Left ventricle myocardium inferior (tissue), 1 donor: ENCODE results near the gene PLCXD3. TPM values are rescaled to one million over a fixed set of nuclear protein-coding genes. Genes with fewer than 3 reads are reported as not detected.

Source experiments
- DNase-seq: peaks from one replicate; pipeline ENCODE4 v3.0.0-alpha.2; 2020
- H3K27ac ChIP-seq: fragments of 200-600 bp; replicated peaks from 2 replicates; pipeline ENCODE4 v1.8.0; 2021
- H3K27me3 ChIP-seq: fragments of 200-600 bp; 2 replicates; pipeline ENCODE4 v1.8.0; 2021; ENCODE audit warnings: low read depth
- H3K36me3 ChIP-seq: fragments of 200-600 bp; 2 replicates; pipeline ENCODE4 v1.8.0; 2021
- H3K4me1 ChIP-seq: fragments of 200-600 bp; 2 replicates; pipeline ENCODE4 v1.8.0; 2021
- H3K4me3 ChIP-seq: fragments of 200-600 bp; 2 replicates; pipeline ENCODE4 v1.8.0; 2021; ENCODE audit warnings: mild to moderate bottlenecking, moderate library complexity
- H3K9me3 ChIP-seq: fragments of 200-600 bp; replicated peaks from 2 replicates; pipeline ENCODE4 v1.8.0; 2021
- intact Hi-C: fragments of 100-400 bp; cut with micrococcal nuclease; formaldehyde crosslinking; loops from one replicate; pipeline ENCODE4 v1.11.0; 2022
- total RNA-seq: library from RNA; stranded (reverse); fragmentation: NEBNext Ultra II Directional; extraction: Animal tissue kit (Norgen Biotek cat#: 25700); gene quantifications from one replicate; pipeline ENCODE4 v1.2.1, GENCODE V29; 2021
- TF ChIP-seq, protein P1 (sequence below): fragments of 200-600 bp; IDR thresholded peaks from 2 replicates; pipeline ENCODE4 v1.8.0; 2021; ENCODE audit warnings: antibody characterized with exemption, mild to moderate bottlenecking, borderline replicate concordance
- donor health status: DM: no; HTN: yes; CAD: no; lungs with severe emphysema.

Gene PLCXD3
- total RNA-seq, 1 donor from 2014 or later, result 73.1 TPM

DNA sequence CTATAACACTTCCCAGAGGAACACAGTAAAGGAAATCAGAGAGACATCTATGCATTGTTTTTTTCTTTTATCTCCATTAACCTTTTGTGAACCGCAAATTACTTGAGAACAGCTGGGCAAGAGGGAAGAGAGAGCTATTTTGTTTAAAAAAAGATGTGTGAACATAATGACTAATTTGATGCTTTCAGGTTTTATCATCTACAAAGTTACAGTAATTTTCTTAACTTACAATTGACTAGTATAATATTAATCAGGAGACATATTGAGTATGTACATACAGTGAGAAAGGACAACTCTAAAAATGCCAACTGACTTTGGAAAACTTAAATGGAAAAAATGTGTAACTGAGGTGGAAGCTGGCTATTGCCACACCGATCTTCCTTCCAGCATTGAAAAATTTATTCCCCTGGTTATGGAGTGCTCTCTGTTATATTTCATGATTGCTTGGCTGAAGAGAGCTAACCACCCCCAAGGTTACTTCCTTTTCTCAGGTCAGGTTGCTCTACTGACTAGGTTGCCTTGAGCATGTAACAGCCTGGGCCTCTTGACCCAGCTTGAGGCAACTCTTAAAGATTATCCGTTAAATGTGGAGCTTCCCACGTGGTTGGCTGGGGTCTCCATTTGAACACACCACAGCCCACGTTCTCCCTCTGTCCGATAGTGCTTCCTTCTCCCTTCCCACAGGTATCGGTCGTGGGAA lies 234.4 kb downstream of the PLCXD3 start:
- Histone ChIP-seq H3K27ac (no peak overlapping the region), H3K27me3 (no peaks in the 10 kb centered on the region), H3K4me3 (no peak overlapping the region), H3K4me1 (peaks cover 18% of the 10 kb centered on the region), H3K36me3 (no peaks in the 10 kb centered on the region), H3K9me3 (no peaks in the 10 kb centered on the region)
- intact Hi-C loops, result no loop called here
- no peak for DNase-seq
- TF ChIP-seq, protein P1, sequence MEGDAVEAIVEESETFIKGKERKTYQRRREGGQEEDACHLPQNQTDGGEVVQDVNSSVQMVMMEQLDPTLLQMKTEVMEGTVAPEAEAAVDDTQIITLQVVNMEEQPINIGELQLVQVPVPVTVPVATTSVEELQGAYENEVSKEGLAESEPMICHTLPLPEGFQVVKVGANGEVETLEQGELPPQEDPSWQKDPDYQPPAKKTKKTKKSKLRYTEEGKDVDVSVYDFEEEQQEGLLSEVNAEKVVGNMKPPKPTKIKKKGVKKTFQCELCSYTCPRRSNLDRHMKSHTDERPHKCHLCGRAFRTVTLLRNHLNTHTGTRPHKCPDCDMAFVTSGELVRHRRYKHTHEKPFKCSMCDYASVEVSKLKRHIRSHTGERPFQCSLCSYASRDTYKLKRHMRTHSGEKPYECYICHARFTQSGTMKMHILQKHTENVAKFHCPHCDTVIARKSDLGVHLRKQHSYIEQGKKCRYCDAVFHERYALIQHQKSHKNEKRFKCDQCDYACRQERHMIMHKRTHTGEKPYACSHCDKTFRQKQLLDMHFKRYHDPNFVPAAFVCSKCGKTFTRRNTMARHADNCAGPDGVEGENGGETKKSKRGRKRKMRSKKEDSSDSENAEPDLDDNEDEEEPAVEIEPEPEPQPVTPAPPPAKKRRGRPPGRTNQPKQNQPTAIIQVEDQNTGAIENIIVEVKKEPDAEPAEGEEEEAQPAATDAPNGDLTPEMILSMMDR, result no peak

DNA sequence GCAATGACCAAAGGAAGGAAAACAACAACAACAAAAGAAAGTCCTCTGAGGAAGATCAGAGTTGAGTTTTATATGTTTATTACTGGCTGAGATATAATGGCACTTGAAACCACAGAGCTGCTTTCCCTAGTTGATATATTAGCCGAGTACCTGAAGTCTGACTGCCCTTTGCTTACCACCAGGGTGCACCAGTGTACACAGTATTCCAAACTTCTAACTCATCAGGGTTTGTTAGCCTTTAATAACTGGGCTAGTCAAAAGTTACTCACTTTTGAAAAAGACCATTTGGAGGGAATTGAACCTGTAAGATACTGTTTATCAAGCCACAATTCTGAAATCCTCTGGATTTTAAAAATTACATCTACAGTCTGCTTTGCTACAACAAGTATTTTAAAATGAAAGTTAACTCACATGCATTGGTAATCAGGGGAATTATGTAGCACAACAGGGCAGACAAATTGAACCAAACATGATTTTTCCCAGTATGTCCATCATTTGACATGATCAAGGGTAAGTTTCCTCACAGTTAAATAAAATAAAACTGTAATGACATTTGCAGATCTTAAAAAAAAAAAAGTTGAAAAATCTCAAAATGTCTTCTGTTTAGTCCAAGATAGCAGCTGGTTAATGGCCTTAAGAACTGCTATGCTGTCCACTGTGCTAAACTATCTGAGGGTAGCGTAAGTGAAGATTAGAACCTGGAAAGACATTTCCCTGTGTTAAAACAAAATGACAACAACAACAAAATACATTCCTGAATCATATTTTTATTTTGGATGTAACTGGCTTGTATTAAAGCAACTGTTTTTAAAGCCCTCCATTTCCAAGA lies 239.8 kb downstream of the PLCXD3 start:
- Histone ChIP-seq H3K4me3 (no peak overlapping the region), H3K36me3 (no peaks in the 10 kb centered on the region), H3K9me3 (no peaks in the 10 kb centered on the region), H3K4me1 (peaks cover 36% of the 10 kb centered on the region), H3K27me3 (no peaks in the 10 kb centered on the region), H3K27ac (peak overlapping the region; percentile 57)
- TF ChIP-seq, protein P1, result peak; percentile 84
- intact Hi-C loops, result loop anchor here (5.0 kb wide), 1 partner anchor 257 kb away; no protein-coding TSS in a partner anchor
- peak; percentile 26 for DNase-seq

DNA sequence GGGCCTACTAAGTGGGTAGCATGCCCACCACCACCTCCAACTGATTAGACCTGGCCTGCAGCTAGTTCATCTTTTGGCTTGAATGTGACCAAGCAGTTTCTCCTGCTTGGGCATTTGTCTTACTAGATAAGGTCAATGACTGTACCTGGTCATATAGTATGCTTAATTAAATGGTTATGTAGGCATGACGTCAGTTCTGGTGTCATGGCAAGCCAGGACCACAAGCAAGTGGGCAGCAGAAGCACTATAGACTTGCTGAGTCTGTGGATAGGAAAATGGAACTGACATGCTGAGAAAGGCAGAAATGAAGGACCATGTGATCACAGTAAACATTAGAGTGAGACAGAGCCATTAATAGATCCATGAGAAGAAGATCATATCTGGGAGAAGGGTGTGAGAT lies 241.5 kb downstream of the PLCXD3 start:
- intact Hi-C loops, result no loop called here
- TF ChIP-seq, protein P1, result no peak
- no peak overlapping the region for H3K4me3 ChIP-seq

DNA sequence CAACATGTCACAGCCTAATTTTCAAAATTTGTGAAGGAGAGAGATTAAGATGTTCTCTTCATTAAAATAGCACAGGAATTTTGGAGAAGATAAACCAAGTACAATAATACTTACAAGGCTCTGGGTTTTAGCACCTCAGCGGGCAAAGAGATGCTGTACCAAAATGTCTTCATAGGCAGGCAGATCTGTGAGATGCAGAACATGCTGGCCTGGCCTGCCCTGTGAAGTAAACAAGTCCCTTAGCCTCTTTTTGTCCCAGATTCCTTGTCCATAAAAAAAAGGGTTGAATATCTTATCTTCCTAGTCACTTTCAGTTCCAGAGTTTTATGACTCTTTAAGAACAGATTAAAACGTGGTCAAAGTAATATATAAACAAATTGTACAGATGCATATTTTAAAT lies 244.0 kb downstream of the PLCXD3 start:
- TF ChIP-seq, protein P1, result no peak
- H3K9me3 ChIP-seq, result no peaks in the 10 kb centered on the region
- no peaks in the 10 kb centered on the region for H3K27me3 ChIP-seq
- peaks cover 47% of the 10 kb centered on the region for H3K4me1 ChIP-seq
- H3K27ac ChIP-seq, result peak overlapping the region; percentile 14
- H3K4me3 ChIP-seq, result no peak overlapping the region
- no peak for DNase-seq
- H3K36me3 ChIP-seq, result no peaks in the 10 kb centered on the region
- intact Hi-C loops, result no loop called here

More for the DNA sequence above, 241.5 kb downstream of the PLCXD3 start:
- peaks cover 45% of the 10 kb centered on the region for H3K4me1 ChIP-seq
- no peak for DNase-seq
- no peak overlapping the region for H3K27ac ChIP-seq
- H3K9me3 ChIP-seq, result no peaks in the 10 kb centered on the region
- H3K36me3 ChIP-seq, result no peaks in the 10 kb centered on the region
- H3K27me3 ChIP-seq, result no peaks in the 10 kb centered on the region

DNA sequence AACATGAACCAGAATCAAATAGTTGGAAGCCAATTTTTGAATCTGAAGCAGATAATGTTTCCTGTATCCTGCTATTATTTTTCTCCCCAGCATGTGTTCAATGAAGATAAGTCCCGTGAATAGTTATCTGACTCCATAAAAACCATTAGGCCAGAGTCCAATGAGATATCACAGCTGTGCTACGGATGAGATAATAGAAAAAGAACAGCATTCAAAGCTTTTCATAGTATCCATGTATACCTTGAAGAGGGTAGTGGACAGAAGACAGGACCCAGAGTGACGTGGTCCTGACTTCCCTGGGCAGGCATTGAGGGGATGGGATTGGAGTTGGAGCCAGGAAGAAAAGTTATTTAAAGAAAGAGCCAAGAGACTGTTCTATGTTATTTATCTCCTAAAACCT lies 246.4 kb downstream of the PLCXD3 start:
- H3K36me3 ChIP-seq, result no peaks in the 10 kb centered on the region
- no peak overlapping the region for H3K4me3 ChIP-seq
- peak overlapping the region; percentile 72 for H3K27ac ChIP-seq
- H3K9me3 ChIP-seq, result no peaks in the 10 kb centered on the region
- H3K27me3 ChIP-seq, result no peaks in the 10 kb centered on the region
- intact Hi-C loops, result no loop called here
- peaks cover 32% of the 10 kb centered on the region for H3K4me1 ChIP-seq
- TF ChIP-seq, protein P1, result no peak
- no peak for DNase-seq
